WTC11 (cell line): ENCODE results near the gene CELF2. TPM values are rescaled to one million over a fixed set of nuclear protein-coding genes. Genes with fewer than 3 reads are reported as not detected.

Experiments
- ATAC-seq: fragments of 200-7000 bp; cut with Tn5 transposase; 2 replicates; pipeline ENCODE4 v1.10.0; 2021; ENCODE audit warnings: mild to moderate bottlenecking, moderate library complexity
- CTCF ChIA-PET: fragments of 300-600 bp; sonication (Branson Sonifier 250); formaldehyde crosslinking; loops from one replicate; lab custom pipeline; 2021; ENCODE audit warnings: antibody characterized with exemption; lab: Charles Lee
- POLR2A ChIA-PET: fragments of 350-600 bp; sonication (Branson Sonifier 250); formaldehyde crosslinking; loops from one replicate; lab custom pipeline; 2021; ENCODE audit warnings: antibody characterized with exemption; lab: Charles Lee
- DNase-seq: peaks from one replicate; pipeline ENCODE4 v3.0.0; 2021; ENCODE audit warnings: low spot score
- H3K27ac Mint-ChIP-seq: 2 replicates; pipeline ENCODE4 v1.8.0; 2021; ENCODE audit warnings: mixed read lengths
- H3K27me3 Mint-ChIP-seq: 2 replicates; pipeline ENCODE4 v1.8.0; 2021; ENCODE audit warnings: low read depth, mild to moderate bottlenecking, moderate library complexity, mixed read lengths
- H3K36me3 Mint-ChIP-seq: 2 replicates; pipeline ENCODE4 v1.8.0; 2021; ENCODE audit warnings: mixed read lengths
- H3K4me1 Mint-ChIP-seq: 2 replicates; pipeline ENCODE4 v1.8.0; 2022; ENCODE audit warnings: mixed read lengths
- H3K4me3 Mint-ChIP-seq: 2 replicates; pipeline ENCODE4 v1.8.0; 2021; ENCODE audit warnings: mild to moderate bottlenecking, moderate library complexity, mixed read lengths
- H3K9me3 Mint-ChIP-seq: 2 replicates; pipeline ENCODE4 v1.8.0; 2021; ENCODE audit warnings: mixed read lengths
- CREB1 ChIP-seq: sonication (generic); formaldehyde crosslinking; IDR thresholded peaks from 2 replicates; pipeline ENCODE4 v1.8.0; 2023; ENCODE audit warnings: mild to moderate bottlenecking, missing genetic modification reagents
- FOXK1 ChIP-seq: sonication (generic); formaldehyde crosslinking; IDR thresholded peaks from 2 replicates; pipeline ENCODE4 v1.8.0; 2022; ENCODE audit warnings: mild to moderate bottlenecking, moderate library complexity, missing genetic modification reagents
- GABPB1 ChIP-seq: sonication (generic); formaldehyde crosslinking; IDR thresholded peaks from 2 replicates; pipeline ENCODE4 v1.8.1; 2023; ENCODE audit warnings: mild to moderate bottlenecking, missing genetic modification reagents
- GTF2I ChIP-seq: fragments of 250-450 bp; sonication (Bioruptor Pico); conservative IDR thresholded peaks from 2 replicates; pipeline ENCODE4 v1.4.0; 2021; ENCODE audit warnings: mild to moderate bottlenecking
- KAT7 ChIP-seq: sonication (generic); formaldehyde crosslinking; IDR thresholded peaks from 2 replicates; pipeline ENCODE4 v1.8.1; 2023; ENCODE audit warnings: missing genetic modification reagents, mild to moderate bottlenecking, borderline replicate concordance
- MYBL2 ChIP-seq: sonication (generic); formaldehyde crosslinking; IDR thresholded peaks from 2 replicates; pipeline ENCODE4 v1.8.1; 2023; ENCODE audit warnings: mild to moderate bottlenecking, moderate library complexity, missing genetic modification reagents
- NR2C2 ChIP-seq: sonication (generic); formaldehyde crosslinking; IDR thresholded peaks from 2 replicates; pipeline ENCODE4 v1.8.0; 2022; ENCODE audit warnings: mild to moderate bottlenecking, missing genetic modification reagents
- PRRX2 ChIP-seq: fragments of 250-450 bp; sonication (Bioruptor Pico); IDR thresholded peaks from 2 replicates; pipeline ENCODE4 v1.8.0; 2021; ENCODE audit warnings: mild to moderate bottlenecking
- TEAD4 ChIP-seq: sonication (generic); formaldehyde crosslinking; IDR thresholded peaks from 2 replicates; pipeline ENCODE4 v1.8.0; 2022; ENCODE audit warnings: mild to moderate bottlenecking, missing genetic modification reagents
- TP53 ChIP-seq: sonication (generic); formaldehyde crosslinking; IDR thresholded peaks from 2 replicates; pipeline ENCODE4 v1.8.1; 2023; ENCODE audit warnings: mild to moderate bottlenecking, missing genetic modification reagents
- ZBTB21 ChIP-seq: sonication (generic); formaldehyde crosslinking; IDR thresholded peaks from 2 replicates; pipeline ENCODE4 v1.8.1; 2023; ENCODE audit warnings: mild to moderate bottlenecking, missing genetic modification reagents, borderline replicate concordance
- ZNF138 ChIP-seq: sonication (generic); formaldehyde crosslinking; conservative IDR thresholded peaks from 2 replicates; pipeline ENCODE4 v1.8.1; 2022; ENCODE audit warnings: mild to moderate bottlenecking, moderate library complexity, missing genetic modification reagents
- ZNF263 ChIP-seq: sonication (generic); formaldehyde crosslinking; IDR thresholded peaks from 2 replicates; pipeline ENCODE4 v1.8.1; 2022; ENCODE audit warnings: low read depth, mild to moderate bottlenecking, moderate library complexity, missing genetic modification reagents
- ZNF416 ChIP-seq: fragments of 250-450 bp; sonication (Bioruptor Pico); IDR thresholded peaks from 2 replicates; pipeline ENCODE4 v1.9.0; 2021; ENCODE audit warnings: mild to moderate bottlenecking, inconsistent platforms
- total RNA-seq: library from RNA; stranded (reverse); gene quantifications from 3 replicates; pipeline ENCODE4 v1.2.3, GENCODE V29; 2021
- TF ChIP-seq, protein P1 (sequence below): fragments of 250-450 bp; sonication (Bioruptor Pico); IDR thresholded peaks from 2 replicates; pipeline ENCODE4 v1.9.0; 2021; ENCODE audit warnings: moderate library complexity, mild to moderate bottlenecking, inconsistent platforms, borderline replicate concordance
- TF ChIP-seq, protein P2 (sequence below): sonication (generic); formaldehyde crosslinking; IDR thresholded peaks from 2 replicates; pipeline ENCODE4 v1.8.1; 2023; ENCODE audit warnings: mild to moderate bottlenecking, missing genetic modification reagents
- TF ChIP-seq, protein P3 (sequence below): fragments of 250-450 bp; sonication (Bioruptor Pico); IDR thresholded peaks from 2 replicates; pipeline ENCODE4 v1.9.0; 2021; ENCODE audit warnings: mild to moderate bottlenecking, borderline replicate concordance
- TF ChIP-seq, protein P4 (sequence below): sonication (generic); formaldehyde crosslinking; conservative IDR thresholded peaks from 2 replicates; pipeline ENCODE4 v1.8.1; 2023; ENCODE audit warnings: mild to moderate bottlenecking, low read depth, missing genetic modification reagents, moderate library complexity
- TF ChIP-seq, protein P5 (sequence below): sonication (generic); formaldehyde crosslinking; IDR thresholded peaks from 2 replicates; pipeline ENCODE4 v1.8.1; 2023; ENCODE audit warnings: mild to moderate bottlenecking, missing genetic modification reagents, moderate library complexity
- TF ChIP-seq, protein P6 (sequence below): fragments of 250-450 bp; sonication (Bioruptor Pico); conservative IDR thresholded peaks from 2 replicates; pipeline ENCODE4 v1.9.0; 2021; ENCODE audit warnings: mild to moderate bottlenecking
- TF ChIP-seq, protein P7 (sequence below): sonication (generic); formaldehyde crosslinking; IDR thresholded peaks from 2 replicates; pipeline ENCODE4 v1.8.1; 2022; ENCODE audit warnings: low read depth, mild to moderate bottlenecking, moderate library complexity, missing genetic modification reagents, borderline replicate concordance

CELF2 gene
- total RNA-seq, 1 experiment from 2014 or later = 24.6 TPM

DNA sequence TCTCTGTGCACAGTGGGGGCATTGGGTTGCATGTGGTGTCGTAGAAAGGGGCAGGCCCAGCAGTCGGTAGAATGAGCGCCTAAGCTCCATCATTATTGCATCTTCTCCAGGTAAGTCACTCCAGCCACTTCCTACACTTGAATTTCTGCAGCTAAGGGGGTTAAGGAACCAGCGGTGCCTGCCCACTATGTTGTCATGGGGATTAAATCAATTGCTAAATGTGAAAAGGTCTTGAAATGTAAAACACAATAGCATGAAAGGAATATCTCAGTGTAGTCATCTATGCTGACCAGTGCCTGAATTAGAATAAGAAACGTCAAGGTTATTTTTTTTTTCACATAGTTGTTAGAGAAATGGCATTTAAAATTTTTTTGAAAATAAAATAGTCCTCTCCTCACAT is 15.2 kb upstream of the CELF2 start (continued):
- TF ChIP-seq, protein P1, sequence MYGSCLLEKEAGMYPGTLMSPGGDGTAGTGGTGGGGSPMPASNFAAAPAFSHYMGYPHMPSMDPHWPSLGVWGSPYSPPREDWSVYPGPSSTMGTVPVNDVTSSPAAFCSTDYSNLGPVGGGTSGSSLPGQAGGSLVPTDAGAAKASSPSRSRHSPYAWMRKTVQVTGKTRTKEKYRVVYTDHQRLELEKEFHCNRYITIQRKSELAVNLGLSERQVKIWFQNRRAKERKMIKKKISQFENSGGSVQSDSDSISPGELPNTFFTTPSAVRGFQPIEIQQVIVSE (CRISPR knock-in tag) = no peak
- no peak for TF ChIP-seq NR2C2 (CRISPR knock-in tag)

DNA sequence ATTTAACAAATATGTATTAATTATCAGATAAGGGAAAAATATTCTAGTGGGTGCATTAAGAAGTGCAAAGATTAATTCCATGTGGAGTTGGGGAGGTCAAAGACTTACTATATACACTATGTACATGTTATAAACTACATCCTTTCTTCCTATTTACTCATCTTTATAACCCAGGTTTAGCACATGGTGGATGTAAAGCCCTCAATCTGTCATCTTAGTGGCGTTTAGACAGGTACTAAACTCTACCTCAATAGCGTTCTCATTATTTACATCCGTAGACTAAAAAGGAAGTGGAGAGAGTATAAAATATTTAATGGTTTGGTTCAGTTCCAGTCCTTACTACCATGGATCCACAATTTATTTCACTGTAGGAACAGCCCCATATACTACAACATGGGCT is 14.8 kb upstream of the CELF2 start:
- peaks cover 21% of the 10 kb centered on the region for H3K4me1 Mint-ChIP-seq
- H3K9me3 Mint-ChIP-seq = peaks cover 2% of the 10 kb centered on the region; the same call in 1 of the 2 replicates
- no peak overlapping the region for H3K27ac Mint-ChIP-seq
- ATAC-seq (no peak), DNase-seq (no peak)
- TF ChIP-seq, protein P2, sequence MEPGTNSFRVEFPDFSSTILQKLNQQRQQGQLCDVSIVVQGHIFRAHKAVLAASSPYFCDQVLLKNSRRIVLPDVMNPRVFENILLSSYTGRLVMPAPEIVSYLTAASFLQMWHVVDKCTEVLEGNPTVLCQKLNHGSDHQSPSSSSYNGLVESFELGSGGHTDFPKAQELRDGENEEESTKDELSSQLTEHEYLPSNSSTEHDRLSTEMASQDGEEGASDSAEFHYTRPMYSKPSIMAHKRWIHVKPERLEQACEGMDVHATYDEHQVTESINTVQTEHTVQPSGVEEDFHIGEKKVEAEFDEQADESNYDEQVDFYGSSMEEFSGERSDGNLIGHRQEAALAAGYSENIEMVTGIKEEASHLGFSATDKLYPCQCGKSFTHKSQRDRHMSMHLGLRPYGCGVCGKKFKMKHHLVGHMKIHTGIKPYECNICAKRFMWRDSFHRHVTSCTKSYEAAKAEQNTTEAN (CRISPR knock-in tag) = no peak
- no peak for TF ChIP-seq TEAD4 (CRISPR knock-in tag)
- TF ChIP-seq, protein P3, sequence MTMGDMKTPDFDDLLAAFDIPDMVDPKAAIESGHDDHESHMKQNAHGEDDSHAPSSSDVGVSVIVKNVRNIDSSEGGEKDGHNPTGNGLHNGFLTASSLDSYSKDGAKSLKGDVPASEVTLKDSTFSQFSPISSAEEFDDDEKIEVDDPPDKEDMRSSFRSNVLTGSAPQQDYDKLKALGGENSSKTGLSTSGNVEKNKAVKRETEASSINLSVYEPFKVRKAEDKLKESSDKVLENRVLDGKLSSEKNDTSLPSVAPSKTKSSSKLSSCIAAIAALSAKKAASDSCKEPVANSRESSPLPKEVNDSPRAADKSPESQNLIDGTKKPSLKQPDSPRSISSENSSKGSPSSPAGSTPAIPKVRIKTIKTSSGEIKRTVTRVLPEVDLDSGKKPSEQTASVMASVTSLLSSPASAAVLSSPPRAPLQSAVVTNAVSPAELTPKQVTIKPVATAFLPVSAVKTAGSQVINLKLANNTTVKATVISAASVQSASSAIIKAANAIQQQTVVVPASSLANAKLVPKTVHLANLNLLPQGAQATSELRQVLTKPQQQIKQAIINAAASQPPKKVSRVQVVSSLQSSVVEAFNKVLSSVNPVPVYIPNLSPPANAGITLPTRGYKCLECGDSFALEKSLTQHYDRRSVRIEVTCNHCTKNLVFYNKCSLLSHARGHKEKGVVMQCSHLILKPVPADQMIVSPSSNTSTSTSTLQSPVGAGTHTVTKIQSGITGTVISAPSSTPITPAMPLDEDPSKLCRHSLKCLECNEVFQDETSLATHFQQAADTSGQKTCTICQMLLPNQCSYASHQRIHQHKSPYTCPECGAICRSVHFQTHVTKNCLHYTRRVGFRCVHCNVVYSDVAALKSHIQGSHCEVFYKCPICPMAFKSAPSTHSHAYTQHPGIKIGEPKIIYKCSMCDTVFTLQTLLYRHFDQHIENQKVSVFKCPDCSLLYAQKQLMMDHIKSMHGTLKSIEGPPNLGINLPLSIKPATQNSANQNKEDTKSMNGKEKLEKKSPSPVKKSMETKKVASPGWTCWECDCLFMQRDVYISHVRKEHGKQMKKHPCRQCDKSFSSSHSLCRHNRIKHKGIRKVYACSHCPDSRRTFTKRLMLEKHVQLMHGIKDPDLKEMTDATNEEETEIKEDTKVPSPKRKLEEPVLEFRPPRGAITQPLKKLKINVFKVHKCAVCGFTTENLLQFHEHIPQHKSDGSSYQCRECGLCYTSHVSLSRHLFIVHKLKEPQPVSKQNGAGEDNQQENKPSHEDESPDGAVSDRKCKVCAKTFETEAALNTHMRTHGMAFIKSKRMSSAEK (CRISPR knock-in tag) = no peak
- TF ChIP-seq PRRX2 (CRISPR knock-in tag) = no peak
- no peak for TF ChIP-seq ZNF138 (CRISPR knock-in tag)
- no peak for TF ChIP-seq GTF2I (CRISPR knock-in tag)
- TF ChIP-seq, protein P4, sequence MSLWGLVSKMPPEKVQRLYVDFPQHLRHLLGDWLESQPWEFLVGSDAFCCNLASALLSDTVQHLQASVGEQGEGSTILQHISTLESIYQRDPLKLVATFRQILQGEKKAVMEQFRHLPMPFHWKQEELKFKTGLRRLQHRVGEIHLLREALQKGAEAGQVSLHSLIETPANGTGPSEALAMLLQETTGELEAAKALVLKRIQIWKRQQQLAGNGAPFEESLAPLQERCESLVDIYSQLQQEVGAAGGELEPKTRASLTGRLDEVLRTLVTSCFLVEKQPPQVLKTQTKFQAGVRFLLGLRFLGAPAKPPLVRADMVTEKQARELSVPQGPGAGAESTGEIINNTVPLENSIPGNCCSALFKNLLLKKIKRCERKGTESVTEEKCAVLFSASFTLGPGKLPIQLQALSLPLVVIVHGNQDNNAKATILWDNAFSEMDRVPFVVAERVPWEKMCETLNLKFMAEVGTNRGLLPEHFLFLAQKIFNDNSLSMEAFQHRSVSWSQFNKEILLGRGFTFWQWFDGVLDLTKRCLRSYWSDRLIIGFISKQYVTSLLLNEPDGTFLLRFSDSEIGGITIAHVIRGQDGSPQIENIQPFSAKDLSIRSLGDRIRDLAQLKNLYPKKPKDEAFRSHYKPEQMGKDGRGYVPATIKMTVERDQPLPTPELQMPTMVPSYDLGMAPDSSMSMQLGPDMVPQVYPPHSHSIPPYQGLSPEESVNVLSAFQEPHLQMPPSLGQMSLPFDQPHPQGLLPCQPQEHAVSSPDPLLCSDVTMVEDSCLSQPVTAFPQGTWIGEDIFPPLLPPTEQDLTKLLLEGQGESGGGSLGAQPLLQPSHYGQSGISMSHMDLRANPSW = no peak
- TF ChIP-seq MYBL2 = no peak
- TF ChIP-seq ZNF263 (CRISPR knock-in tag) = no peak
- no peak for TF ChIP-seq KAT7
- TF ChIP-seq, protein P5, sequence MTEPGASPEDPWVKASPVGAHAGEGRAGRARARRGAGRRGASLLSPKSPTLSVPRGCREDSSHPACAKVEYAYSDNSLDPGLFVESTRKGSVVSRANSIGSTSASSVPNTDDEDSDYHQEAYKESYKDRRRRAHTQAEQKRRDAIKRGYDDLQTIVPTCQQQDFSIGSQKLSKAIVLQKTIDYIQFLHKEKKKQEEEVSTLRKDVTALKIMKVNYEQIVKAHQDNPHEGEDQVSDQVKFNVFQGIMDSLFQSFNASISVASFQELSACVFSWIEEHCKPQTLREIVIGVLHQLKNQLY (CRISPR knock-in tag) = no peak
- no peak for TF ChIP-seq ZBTB21 (CRISPR knock-in tag)
- TF ChIP-seq FOXK1 (CRISPR knock-in tag) = no peak
- no peak for TF ChIP-seq NR2C2 (CRISPR knock-in tag)
- POLR2A ChIA-PET = no interaction called here
- H3K36me3 Mint-ChIP-seq = no peaks in the 10 kb centered on the region
- CTCF ChIA-PET = no interaction called here
- H3K4me3 Mint-ChIP-seq = no peak overlapping the region
- H3K27me3 Mint-ChIP-seq = no peaks in the 10 kb centered on the region

DNA sequence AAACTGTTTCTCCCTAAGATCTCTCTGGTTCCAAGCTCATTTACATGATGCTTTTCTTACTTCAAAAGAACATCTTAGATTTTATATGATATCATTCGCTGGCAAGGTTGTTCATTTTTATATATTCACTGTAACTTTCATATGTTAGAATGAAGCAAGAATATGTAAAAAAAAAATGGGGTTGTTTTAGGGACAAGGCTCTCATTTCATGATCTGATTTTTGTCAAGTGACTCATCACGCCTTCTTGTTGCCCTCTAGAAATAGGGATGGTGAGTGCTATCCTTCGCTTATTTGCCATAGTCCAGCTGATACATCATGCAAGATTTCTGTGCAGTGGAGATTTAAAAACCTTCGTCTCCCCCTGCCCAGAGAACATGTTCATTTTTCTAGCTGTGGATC is 14.0 kb upstream of the CELF2 start:
- no peak overlapping the region for H3K27ac Mint-ChIP-seq
- H3K4me3 Mint-ChIP-seq = no peak overlapping the region
- H3K4me1 Mint-ChIP-seq = peaks cover 21% of the 10 kb centered on the region
- H3K27me3 Mint-ChIP-seq = no peaks in the 10 kb centered on the region
- POLR2A ChIA-PET = no interaction called here
- CTCF ChIA-PET = no interaction called here
- no peak for ATAC-seq
- H3K9me3 Mint-ChIP-seq = no peaks in the 10 kb centered on the region
- no peak for DNase-seq
- H3K36me3 Mint-ChIP-seq = no peaks in the 10 kb centered on the region
- TF ChIP-seq, protein P6, sequence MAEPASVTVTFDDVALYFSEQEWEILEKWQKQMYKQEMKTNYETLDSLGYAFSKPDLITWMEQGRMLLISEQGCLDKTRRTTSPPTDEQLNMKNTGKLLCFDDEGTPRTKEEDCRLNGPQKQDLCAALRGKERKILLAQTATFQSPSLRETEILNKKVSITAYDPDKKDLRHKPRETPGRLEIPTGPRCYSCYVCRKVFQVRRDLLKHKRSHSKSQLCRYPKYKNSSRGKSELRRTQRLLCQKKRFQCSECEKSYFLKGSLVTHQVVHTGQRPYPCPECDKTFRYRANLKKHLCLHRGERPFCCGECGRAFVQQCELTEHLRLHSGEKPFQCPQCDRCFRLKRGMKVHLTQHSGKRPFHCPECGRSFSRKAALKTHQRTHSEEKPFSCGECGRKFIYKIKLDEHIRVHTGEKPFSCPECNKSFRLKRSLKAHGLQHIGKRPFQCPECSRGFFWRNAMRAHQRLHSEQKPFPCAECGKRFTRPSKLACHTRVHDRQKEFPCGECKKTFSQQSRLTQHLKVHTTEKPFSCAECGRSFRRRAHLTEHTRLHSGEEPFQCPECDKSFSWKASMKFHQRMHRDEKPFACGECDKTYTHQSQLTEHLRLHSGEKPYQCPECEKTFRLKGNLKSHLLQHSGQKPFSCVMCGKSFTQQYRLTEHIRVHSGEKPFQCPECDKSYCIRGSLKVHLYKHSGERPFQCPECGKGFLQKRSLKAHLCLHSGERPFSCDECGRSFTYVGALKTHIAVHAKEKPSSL (CRISPR knock-in tag) = no peak
- TF ChIP-seq ZNF416 = no peak
- TF ChIP-seq GABPB1 = no peak
- TF ChIP-seq, protein P7, sequence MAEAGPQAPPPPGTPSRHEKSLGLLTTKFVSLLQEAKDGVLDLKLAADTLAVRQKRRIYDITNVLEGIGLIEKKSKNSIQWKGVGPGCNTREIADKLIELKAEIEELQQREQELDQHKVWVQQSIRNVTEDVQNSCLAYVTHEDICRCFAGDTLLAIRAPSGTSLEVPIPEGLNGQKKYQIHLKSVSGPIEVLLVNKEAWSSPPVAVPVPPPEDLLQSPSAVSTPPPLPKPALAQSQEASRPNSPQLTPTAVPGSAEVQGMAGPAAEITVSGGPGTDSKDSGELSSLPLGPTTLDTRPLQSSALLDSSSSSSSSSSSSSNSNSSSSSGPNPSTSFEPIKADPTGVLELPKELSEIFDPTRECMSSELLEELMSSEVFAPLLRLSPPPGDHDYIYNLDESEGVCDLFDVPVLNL = no peak
- no peak for TF ChIP-seq TP53 (CRISPR knock-in tag)
- TF ChIP-seq CREB1 (CRISPR knock-in tag) = no peak
